Measurements from ENCODE around the gene TKFC. TPM values are rescaled to one million over a fixed set of nuclear protein-coding genes. Genes with fewer than 3 reads are reported as not detected.

The TKFC gene
- total and polyA plus RNA-seq, 8 donors: 26.6 to 48.5 (median 32.0) TPM

DNA sequence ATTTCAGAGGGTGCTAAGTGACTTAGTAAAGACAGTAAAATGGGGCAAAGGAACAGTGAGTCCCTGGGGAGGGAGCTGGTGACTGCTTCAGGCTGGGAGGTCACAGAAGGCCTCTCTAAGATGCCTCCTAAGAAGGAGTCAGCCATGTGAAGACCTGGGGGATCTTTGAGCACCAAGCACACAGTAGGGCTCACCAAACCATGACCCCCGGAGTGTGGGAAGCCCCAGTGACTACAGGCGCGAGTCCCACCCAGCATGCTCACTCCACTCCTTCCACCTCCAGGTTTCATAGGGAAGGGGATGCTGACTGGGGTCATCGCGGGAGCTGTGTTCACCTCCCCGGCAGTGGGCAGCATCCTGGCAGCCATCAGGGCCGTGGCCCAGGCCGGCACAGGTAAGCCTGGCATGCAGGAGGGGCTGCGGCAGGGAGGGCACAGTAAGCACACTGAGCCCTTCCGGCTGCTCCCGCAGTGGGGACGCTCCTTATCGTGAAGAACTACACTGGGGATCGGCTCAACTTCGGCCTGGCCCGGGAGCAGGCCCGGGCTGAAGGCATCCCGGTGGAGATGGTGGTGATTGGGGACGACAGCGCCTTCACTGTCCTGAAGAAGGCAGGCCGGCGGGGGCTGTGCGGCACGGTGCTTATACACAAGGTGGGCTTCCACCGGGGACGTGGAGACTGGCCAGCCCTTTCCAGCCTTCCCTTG lies 5.9 kb downstream of the TKFC start:
- DNase-seq: no peak
- no peak for ATAC-seq
- Histone ChIP-seq H3K36me3 (peaks cover 0 to 41% of the 10 kb centered on the region in 2 donors), H3K27me3 (no peaks in the 10 kb centered on the region), H3K27ac (no peak overlapping the region), H3K9me3 (no peaks in the 10 kb centered on the region), H3K4me3 (no peak overlapping the region), H3K4me1 (peaks cover 0 to 15% of the 10 kb centered on the region in 2 donors)
- intact Hi-C loops (cut with DNase I): no loop called here
- TF ChIP-seq, protein P1, sequence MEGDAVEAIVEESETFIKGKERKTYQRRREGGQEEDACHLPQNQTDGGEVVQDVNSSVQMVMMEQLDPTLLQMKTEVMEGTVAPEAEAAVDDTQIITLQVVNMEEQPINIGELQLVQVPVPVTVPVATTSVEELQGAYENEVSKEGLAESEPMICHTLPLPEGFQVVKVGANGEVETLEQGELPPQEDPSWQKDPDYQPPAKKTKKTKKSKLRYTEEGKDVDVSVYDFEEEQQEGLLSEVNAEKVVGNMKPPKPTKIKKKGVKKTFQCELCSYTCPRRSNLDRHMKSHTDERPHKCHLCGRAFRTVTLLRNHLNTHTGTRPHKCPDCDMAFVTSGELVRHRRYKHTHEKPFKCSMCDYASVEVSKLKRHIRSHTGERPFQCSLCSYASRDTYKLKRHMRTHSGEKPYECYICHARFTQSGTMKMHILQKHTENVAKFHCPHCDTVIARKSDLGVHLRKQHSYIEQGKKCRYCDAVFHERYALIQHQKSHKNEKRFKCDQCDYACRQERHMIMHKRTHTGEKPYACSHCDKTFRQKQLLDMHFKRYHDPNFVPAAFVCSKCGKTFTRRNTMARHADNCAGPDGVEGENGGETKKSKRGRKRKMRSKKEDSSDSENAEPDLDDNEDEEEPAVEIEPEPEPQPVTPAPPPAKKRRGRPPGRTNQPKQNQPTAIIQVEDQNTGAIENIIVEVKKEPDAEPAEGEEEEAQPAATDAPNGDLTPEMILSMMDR (IDR thresholded peaks at IDR 0.05): no peak

DNA sequence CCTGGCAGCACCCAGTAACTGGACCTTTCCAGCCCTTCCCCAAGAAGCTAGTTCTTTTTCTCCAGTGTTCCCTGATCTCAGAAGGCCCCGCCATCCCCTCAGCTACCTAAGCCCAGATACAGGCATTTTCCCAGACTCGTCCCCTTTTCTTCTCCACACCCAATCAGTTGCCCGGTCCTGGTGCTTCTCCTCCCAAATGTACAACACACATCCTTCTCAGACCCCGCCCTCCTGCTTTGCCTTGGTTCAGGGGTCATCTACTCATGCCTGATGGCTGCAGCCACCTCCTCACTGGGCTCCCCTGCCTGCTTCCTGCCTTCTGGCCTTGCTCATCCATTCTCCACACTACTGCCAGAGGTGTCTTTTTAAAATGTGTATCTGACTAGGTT lies 6.5 kb downstream of the TKFC start:
- H3K27me3 ChIP-seq: no peaks in the 10 kb centered on the region
- H3K4me1 ChIP-seq: peaks cover 0 to 11% of the 10 kb centered on the region in 2 donors
- ATAC-seq (no peak), DNase-seq (no peak)
- no peak overlapping the region for H3K27ac ChIP-seq
- peaks cover 0 to 41% of the 10 kb centered on the region in 2 donors for H3K36me3 ChIP-seq
- intact Hi-C loops (cut with DNase I): no loop called here
- TF ChIP-seq, protein P1 (IDR thresholded peaks at IDR 0.05): no peak
- H3K9me3 ChIP-seq: no peaks in the 10 kb centered on the region
- H3K4me3 ChIP-seq: no peak overlapping the region

DNA sequence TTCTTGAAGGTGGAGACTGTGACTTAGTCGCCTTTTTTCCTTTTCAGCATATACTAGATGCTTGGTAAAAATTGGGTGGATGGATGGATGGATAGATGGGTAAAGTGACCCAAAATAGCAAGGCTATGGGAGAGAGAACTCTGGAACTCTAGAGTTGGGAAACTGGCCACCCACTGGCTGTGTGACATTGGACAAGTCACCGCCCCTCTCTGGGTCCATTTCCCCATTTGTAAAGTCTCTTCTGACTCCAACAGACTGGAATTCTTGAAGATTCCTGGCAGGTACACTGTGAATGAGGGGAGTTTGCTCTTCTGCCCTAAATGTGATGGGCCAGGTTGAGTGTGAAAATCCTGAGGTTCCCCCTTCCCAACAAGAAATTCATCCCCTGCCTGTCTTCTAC lies 8.0 kb downstream of the TKFC start:
- Histone ChIP-seq H3K36me3 (peaks cover 0 to 46% of the 10 kb centered on the region in 2 donors), H3K4me1 (peaks cover 0 to 8% of the 10 kb centered on the region in 2 donors), H3K27ac (no peak overlapping the region), H3K9me3 (no peaks in the 10 kb centered on the region), H3K4me3 (no peak overlapping the region), H3K27me3 (no peaks in the 10 kb centered on the region)
- intact Hi-C loops (cut with DNase I): no loop called here
- no peak for DNase-seq
- TF ChIP-seq, protein P1 (IDR thresholded peaks at IDR 0.05): no peak
- ATAC-seq: no peak

DNA sequence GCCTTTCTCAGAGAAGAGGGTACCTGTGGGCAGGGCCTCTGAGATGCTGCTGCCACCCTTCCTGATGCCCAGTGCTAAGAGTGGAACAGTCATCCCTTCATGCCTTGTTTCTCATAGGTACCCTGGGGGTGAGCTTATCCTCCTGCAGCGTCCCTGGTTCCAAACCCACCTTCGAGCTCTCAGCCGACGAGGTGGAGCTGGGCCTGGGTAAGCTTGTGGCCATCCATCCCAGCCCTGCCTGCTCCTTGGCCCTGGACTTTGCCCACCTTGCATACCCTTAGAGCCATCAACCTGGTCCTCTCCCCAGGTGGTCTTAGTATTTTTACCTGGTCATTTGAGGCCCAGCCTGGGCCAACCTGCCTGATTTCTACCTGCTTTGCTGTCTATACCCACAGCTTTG lies 8.7 kb downstream of the TKFC start:
- peaks cover 0 to 52% of the 10 kb centered on the region in 2 donors for H3K36me3 ChIP-seq
- H3K4me1 ChIP-seq: peaks cover 0 to under 1% of the 10 kb centered on the region in 2 donors
- H3K9me3 ChIP-seq: no peaks in the 10 kb centered on the region
- no peaks in the 10 kb centered on the region for H3K27me3 ChIP-seq
- ATAC-seq (no peak), DNase-seq (no peak)
- no peak overlapping the region for H3K27ac ChIP-seq
- TF ChIP-seq, protein P1 (IDR thresholded peaks at IDR 0.05): no peak
- intact Hi-C loops (cut with DNase I): no loop called here
- H3K4me3 ChIP-seq: no peak overlapping the region

DNA sequence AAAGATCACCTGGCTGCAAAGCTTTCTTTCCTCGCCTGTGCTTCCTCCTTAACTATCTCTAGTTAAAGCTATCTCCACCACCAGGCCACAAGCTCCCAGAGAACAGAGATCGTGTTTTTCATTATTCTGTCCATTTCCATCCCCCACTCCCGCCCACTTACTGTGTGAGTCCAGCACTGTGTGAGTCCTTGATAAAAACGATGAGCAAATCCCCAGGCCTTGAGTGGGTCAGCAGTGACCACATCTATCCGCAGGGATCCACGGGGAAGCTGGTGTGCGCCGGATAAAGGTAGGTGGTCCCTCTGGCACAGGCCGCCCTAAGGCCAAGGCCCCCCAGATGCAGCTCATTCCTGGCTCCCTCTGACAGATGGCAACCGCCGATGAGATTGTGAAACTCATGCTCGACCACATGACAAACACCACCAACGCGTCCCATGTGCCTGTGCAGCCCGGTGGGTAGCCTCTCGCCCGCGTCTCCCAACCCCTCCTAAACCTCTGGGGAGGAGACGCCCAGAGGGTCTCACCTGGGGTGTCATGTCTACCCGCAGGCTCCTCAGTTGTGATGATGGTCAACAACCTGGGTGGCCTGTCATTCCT lies 9.3 kb downstream of the TKFC start:
- TF ChIP-seq, protein P1 (IDR thresholded peaks at IDR 0.05): no peak
- intact Hi-C loops (cut with DNase I): no loop called here
- DNase-seq (no peak), ATAC-seq (no peak)
- H3K4me1 ChIP-seq: peaks cover 0 to 3% of the 10 kb centered on the region in 2 donors
- H3K36me3 ChIP-seq: peaks cover 0 to 52% of the 10 kb centered on the region in 2 donors
- no peaks in the 10 kb centered on the region for H3K27me3 ChIP-seq
- H3K27ac ChIP-seq: no peak overlapping the region
- H3K9me3 ChIP-seq: no peaks in the 10 kb centered on the region
- H3K4me3 ChIP-seq: no peak overlapping the region

Measured in left lung (tissue), 10 donors.